ENCODE measurements around the gene MYO7B. TPM values are rescaled to one million over a fixed set of nuclear protein-coding genes. Genes with fewer than 3 reads are reported as not detected.

Gene MYO7B
- total RNA-seq, 2 donors from 2014 or later = 0.52 to 0.67 TPM

- Histone ChIP-seq H3K27ac (peak overlapping the region; percentile 5), H3K4me1 (peaks cover 0 to 63% of the 10 kb centered on the region in 2 donors)
- DNase-seq (ENCODE audit: low spot score) = no peak
Observed at GRCh38 chr2:127631541-127631996, 96.1 kb downstream of the MYO7B start.

GRCh38 chr2:127631997-127632581, 96.6 kb downstream of the MYO7B start:
- H3K4me3 ChIP-seq = no peak overlapping the region
- DNase-seq (ENCODE audit: low spot score) = no peak
- no peak for TF ChIP-seq CTCF (IDR thresholded peaks at IDR 0.05)
- no peaks in the 10 kb centered on the region for H3K27me3 ChIP-seq
- H3K9me3 ChIP-seq = no peaks in the 10 kb centered on the region
- H3K27ac ChIP-seq = peak overlapping the region; percentile 25 to 40
- H3K4me1 ChIP-seq = peaks cover 0 to 68% of the 10 kb centered on the region in 2 donors
- H3K36me3 ChIP-seq = peaks cover 3% of the 10 kb centered on the region

More at GRCh38 chr2:127631541-127631996, 96.1 kb downstream of the MYO7B start:
- no peak for TF ChIP-seq CTCF (IDR thresholded peaks at IDR 0.05)
- Histone ChIP-seq H3K9me3 (no peaks in the 10 kb centered on the region), H3K4me3 (no peak overlapping the region), H3K27me3 (no peaks in the 10 kb centered on the region), H3K36me3 (peaks cover 3% of the 10 kb centered on the region)

GRCh38 chr2:127632592-127633489, 97.4 kb downstream of the MYO7B start:
- peaks cover 0 to 76% of the 10 kb centered on the region in 2 donors for H3K4me1 ChIP-seq
- H3K36me3 ChIP-seq = peaks cover 3% of the 10 kb centered on the region
- TF ChIP-seq CTCF (IDR thresholded peaks at IDR 0.05) = no peak
- H3K4me3 ChIP-seq = no peak overlapping the region
- no peaks in the 10 kb centered on the region for H3K9me3 ChIP-seq
- DNase-seq (ENCODE audit: low spot score) = no peak
- H3K27me3 ChIP-seq = no peaks in the 10 kb centered on the region
- peak overlapping the region; percentile 40 to 80 for H3K27ac ChIP-seq

GRCh38 chr2:127633556-127634065, 98.1 kb downstream of the MYO7B start:
- no peak overlapping the region for H3K4me3 ChIP-seq
- peak overlapping the region; percentile 40 to 80 for H3K27ac ChIP-seq
- H3K9me3 ChIP-seq = no peaks in the 10 kb centered on the region
- no peak for TF ChIP-seq CTCF (IDR thresholded peaks at IDR 0.05)
- H3K36me3 ChIP-seq = peaks cover 11% of the 10 kb centered on the region
- H3K27me3 ChIP-seq = no peaks in the 10 kb centered on the region
- no peak for DNase-seq (ENCODE audit: low spot score)
- H3K4me1 ChIP-seq = peaks cover 0 to 84% of the 10 kb centered on the region in 2 donors

GRCh38 chr2:127634066-127634617, 98.7 kb downstream of the MYO7B start:
- DNase-seq (ENCODE audit: low spot score) = no peak
- Histone ChIP-seq H3K27ac (peak overlapping the region; percentile 8 to 80), H3K4me1 (peaks cover 0 to 89% of the 10 kb centered on the region in 2 donors)

More at GRCh38 chr2:127634066-127634617, 98.7 kb downstream of the MYO7B start:
- H3K9me3 ChIP-seq = no peaks in the 10 kb centered on the region
- H3K27me3 ChIP-seq = no peaks in the 10 kb centered on the region
- no peak overlapping the region for H3K4me3 ChIP-seq
- no peak for TF ChIP-seq CTCF (IDR thresholded peaks at IDR 0.05)
- peaks cover 15% of the 10 kb centered on the region for H3K36me3 ChIP-seq

Measured in right atrium auricular region (tissue), 2 donors.